Endometrial microvascular endothelial cells (primary cell): ENCODE results near the gene SPDYE11. TPM values are rescaled to one million over a fixed set of nuclear protein-coding genes. Genes with fewer than 3 reads are reported as not detected.
"Not testable (repeated sequence)": the region's sequence is repeated elsewhere in the genome, so short reads cannot be mapped to it uniquely, and the experiment has no call there.

ENCODE experiments used
- in situ Hi-C: cut with HindIII; loops from 2 replicates; pipeline ENCODE4 v1.10.0; 2017; ENCODE audit warnings: low sequenced_read_pairs, low pct_unique_long_range_greater_than_20kb; ENCODE audit errors: inconsistent ontology term
- total RNA-seq: library from RNA; depleted of rRNA; stranded (reverse); fragments of >200 nt; gene quantifications from one replicate; pipeline ENCODE4 v1.2.3, GENCODE V29; 2015; ENCODE audit errors: inconsistent ontology term

SPDYE11 gene, protein sequence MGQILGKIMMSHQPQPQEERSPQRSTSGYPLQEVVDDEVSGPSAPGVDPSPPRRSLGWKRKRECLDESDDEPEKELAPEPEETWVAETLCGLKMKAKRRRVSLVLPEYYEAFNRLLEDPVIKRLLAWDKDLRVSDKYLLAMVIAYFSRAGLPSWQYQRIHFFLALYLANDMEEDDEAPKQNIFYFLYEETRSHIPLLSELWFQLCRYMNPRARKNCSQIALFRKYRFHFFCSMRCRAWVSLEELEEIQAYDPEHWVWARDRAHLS
- total RNA-seq: not detected

DNA sequence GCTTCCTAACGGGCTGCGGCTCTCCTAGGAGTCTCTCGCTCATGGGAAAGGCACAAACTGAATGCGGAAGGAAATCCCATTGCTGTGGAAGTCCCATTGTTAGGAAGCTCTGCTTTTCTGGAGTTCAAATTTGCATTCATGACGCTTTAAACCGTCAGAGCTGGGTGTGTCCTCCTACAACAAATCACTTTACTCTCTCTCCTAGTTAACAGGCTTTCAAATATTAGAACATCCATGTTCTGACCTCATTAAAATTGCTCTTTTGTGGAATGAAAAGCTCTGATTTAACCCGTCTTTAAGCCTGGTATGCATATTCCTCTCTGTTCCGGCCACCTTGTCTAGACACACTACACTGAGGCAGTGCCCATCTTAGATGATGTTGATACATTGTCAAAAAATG is at the start of gene SPDYE11:
SPDYE11 (minus strand) TSS at position 101 of the 400 bp plus-strand sequence. CDS start 1,800 bp downstream, outside the sequence.
- in situ Hi-C loops: not testable (repeated sequence)

DNA sequence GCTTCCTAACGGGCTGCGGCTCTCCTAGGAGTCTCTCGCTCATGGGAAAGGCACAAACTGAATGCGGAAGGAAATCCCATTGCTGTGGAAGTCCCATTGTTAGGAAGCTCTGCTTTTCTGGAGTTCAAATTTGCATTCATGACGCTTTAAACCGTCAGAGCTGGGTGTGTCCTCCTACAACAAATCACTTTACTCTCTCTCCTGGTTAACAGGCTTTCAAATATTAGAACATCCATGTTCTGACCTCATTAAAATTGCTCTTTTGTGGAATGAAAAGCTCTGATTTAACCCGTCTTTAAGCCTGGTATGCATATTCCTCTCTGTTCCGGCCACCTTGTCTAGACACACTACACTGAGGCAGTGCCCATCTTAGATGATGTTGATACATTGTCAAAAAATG is 28.2 kb upstream of the SPDYE11 start, which contains the start of gene SPDYE9:
SPDYE9 (minus strand) TSS at position 101 of the 400 bp plus-strand sequence. CDS start 1,800 bp downstream, outside the sequence.
- in situ Hi-C loops: not testable (repeated sequence)

DNA sequence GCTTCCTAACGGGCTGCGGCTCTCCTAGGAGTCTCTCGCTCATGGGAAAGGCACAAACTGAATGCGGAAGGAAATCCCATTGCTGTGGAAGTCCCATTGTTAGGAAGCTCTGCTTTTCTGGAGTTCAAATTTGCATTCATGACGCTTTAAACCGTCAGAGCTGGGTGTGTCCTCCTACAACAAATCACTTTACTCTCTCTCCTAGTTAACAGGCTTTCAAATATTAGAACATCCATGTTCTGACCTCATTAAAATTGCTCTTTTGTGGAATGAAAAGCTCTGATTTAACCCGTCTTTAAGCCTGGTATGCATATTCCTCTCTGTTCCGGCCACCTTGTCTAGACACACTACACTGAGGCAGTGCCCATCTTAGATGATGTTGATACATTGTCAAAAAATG is 28.0 kb downstream of the SPDYE11 start, which contains the start of gene SPDYE8:
SPDYE8 (minus strand) TSS at position 101 of the 400 bp plus-strand sequence. CDS start 1,800 bp downstream, outside the sequence.
- in situ Hi-C loops: not testable (repeated sequence)

DNA sequence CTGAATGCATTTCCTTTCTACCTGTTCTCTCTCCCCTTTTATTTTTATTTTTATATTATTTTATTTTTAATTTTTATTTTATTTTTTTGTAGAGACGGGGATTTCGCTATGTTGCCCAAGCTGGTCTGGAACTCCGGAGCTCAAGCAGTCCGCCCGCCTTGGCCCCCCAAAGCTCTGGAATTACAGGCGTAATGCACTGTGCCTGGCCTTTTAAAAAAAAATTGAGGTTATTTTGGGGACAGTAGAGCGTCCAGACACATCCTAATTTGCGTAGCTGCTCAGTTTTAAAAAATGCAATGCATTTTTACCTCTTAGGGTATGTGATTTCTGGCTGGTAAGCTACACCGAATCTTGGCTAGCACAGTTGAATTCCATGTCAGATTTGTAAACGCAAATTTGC is 51.2 kb downstream of the SPDYE11 start:
- in situ Hi-C loops: not testable (repeated sequence)

DNA sequence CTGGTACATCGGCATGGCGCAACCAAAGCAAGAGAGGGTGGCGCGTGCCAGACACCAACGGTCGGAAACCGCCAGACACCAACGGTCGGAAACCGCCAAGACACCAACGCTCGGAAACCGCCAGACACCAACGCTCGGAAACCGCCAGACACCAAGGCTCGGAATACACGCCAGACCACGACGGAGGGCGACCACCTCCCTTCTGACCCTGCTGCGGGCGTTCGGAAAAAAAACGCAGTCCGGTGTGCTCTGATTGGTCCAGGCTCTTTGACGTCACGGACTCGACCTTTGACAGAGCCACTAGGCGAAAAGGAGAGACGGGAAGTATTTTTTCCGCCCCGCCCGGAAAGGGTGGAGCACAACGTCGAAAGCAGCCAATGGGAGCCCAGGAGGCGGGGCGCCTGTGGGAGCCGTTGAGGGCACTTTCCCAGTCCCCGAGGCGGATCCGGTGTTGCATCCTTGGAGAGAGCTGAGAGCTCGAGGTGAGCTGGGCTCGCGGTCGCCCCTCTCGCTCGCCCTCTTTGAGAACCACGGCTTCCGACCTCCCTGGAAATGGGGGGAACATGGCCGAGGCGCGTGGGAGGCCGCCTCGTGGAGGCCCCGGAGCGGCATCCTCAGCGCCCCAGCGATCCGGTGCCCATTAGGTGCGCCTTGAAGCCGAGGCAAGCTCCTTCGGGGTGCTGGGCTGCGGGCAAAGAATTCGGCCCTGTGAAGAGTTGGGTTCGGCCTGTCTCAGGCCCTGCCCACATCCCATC is 51.8 kb downstream of the SPDYE11 start:
- in situ Hi-C loops: not testable (repeated sequence)

DNA sequence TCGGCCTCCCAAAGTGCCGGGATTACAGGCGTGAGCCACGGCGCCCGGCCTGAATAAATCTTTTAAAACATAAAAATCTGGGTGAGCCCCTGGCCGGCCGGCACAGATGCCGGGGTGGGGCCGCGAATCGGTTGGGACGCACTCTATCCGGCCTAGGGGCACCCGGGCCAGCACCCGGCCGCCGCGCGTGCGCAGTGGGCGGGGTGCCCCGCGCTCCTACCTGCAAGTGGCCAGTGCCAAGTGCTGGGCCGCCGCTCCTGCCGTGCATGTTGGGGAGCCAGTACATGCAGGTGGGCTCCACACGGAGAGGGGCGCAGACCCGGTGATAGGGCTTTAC is 52.4 kb downstream of the SPDYE11 start:
- in situ Hi-C loops: not testable (repeated sequence)

DNA sequence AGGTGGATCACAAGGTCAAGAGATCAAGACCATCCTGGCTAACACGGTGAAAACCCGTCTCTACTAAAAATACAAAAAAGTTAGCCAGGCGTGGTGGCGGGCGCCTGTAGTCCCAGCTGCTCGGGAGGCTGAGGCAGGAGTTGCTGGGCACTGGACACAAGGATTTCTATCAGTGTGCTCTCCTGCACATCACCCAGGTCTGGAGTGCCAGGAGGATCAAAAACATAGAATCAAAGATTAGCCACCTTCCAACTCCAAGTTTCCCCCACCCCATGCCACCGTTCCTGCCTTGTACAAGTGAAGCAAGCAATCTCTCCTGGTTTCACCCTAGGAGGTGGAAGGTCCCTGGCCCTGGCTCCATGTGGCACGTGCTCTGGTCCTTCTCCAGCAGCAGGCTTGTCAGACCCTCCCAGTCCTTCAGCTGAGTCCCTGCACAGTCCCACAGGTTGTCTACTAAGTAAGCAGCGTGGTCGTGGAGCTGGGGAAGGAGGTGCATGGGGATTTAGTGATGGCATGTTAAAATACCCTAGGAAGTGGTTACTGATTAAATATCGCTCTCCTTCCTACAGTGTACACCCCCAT is 59.7 kb downstream of the SPDYE11 start:
- in situ Hi-C loops: not testable (repeated sequence)

Other genes starting within 250 kb of the SPDYE11 start
- gene TYW1B, start 229.7 kb downstream of the SPDYE11 start, total RNA-seq: 0.37 TPM
- 8.2 TPM for gene POM121, start 132.8 kb downstream of the SPDYE11 start, total RNA-seq
- not detected for gene TRIM74, start 88.4 kb downstream of the SPDYE11 start, total RNA-seq
- not detected for gene SPDYE8, start 28.1 kb downstream of the SPDYE11 start, total RNA-seq
- not detected for gene SPDYE9, start 28.1 kb upstream of the SPDYE11 start, total RNA-seq